ENCODE data around the gene UNC13C.

The UNC13C gene

GRCh38 chr15:54017251-54017650, 39.0 kb downstream of the UNC13C start:
- FAIRE-seq (no peak), DNase-seq (ENCODE audit: insufficient read length, low spot score) (no peak)

- no peak for DNase-seq (ENCODE audit: insufficient read length, low spot score)
- no peak for FAIRE-seq
These were observed 39.7 kb downstream of the UNC13C start for GRCh38 chr15:54017959-54018358.

GRCh38 chr15:54026258-54026657, 48.0 kb downstream of the UNC13C start:
- no peak for DNase-seq (ENCODE audit: insufficient read length, low spot score)
- FAIRE-seq, result no peak

- no peak for FAIRE-seq
- DNase-seq (ENCODE audit: insufficient read length, low spot score), result no peak
These were observed 48.6 kb downstream of the UNC13C start for GRCh38 chr15:54026891-54027290.

- FAIRE-seq, result no peak
- no peak for DNase-seq (ENCODE audit: insufficient read length, low spot score)
These were observed 50.8 kb downstream of the UNC13C start for GRCh38 chr15:54029081-54029480.

GRCh38 chr15:54032066-54032465, 53.8 kb downstream of the UNC13C start:
- DNase-seq (ENCODE audit: insufficient read length, low spot score) (no peak), FAIRE-seq (no peak)

- FAIRE-seq, result no peak
- DNase-seq (ENCODE audit: insufficient read length, low spot score), result no peak
These were observed 55.2 kb downstream of the UNC13C start for GRCh38 chr15:54033356-54033860.

GRCh38 chr15:54033869-54034458, 55.7 kb downstream of the UNC13C start:
- no peak for FAIRE-seq

GRCh38 chr15:54035616-54036015, 57.4 kb downstream of the UNC13C start:
- DNase-seq (ENCODE audit: insufficient read length, low spot score) (no peak), FAIRE-seq (no peak)

More at GRCh38 chr15:54033869-54034458, 55.7 kb downstream of the UNC13C start:
- DNase-seq (ENCODE audit: insufficient read length, low spot score), result no peak

GRCh38 chr15:54045397-54045796, 67.2 kb downstream of the UNC13C start:
- DNase-seq (ENCODE audit: insufficient read length, low spot score) (no peak), FAIRE-seq (no peak)

GRCh38 chr15:54046093-54046492, 67.9 kb downstream of the UNC13C start:
- FAIRE-seq, result no peak
- DNase-seq (ENCODE audit: insufficient read length, low spot score), result no peak

- no peak for DNase-seq (ENCODE audit: insufficient read length, low spot score)
- FAIRE-seq, result no peak
These were observed 86.1 kb downstream of the UNC13C start for GRCh38 chr15:54064365-54064764.

- no peak for DNase-seq (ENCODE audit: insufficient read length, low spot score)
These were observed 88.2 kb downstream of the UNC13C start for GRCh38 chr15:54066403-54066802.

GRCh38 chr15:54082836-54083492, 104.7 kb downstream of the UNC13C start:
- FAIRE-seq, result no peak
- DNase-seq (ENCODE audit: insufficient read length, low spot score), result no peak

More at GRCh38 chr15:54066403-54066802, 88.2 kb downstream of the UNC13C start:
- no peak for FAIRE-seq

- no peak for FAIRE-seq
- no peak for DNase-seq (ENCODE audit: insufficient read length, low spot score)
These were observed 105.3 kb downstream of the UNC13C start for GRCh38 chr15:54083501-54083900.

GRCh38 chr15:54083991-54084390, 105.8 kb downstream of the UNC13C start:
- DNase-seq (ENCODE audit: insufficient read length, low spot score) (no peak), FAIRE-seq (no peak)

- FAIRE-seq, result no peak
- DNase-seq (ENCODE audit: insufficient read length, low spot score), result no peak
These were observed 110.6 kb downstream of the UNC13C start for GRCh38 chr15:54088837-54089236.

- FAIRE-seq, result no peak
- DNase-seq (ENCODE audit: insufficient read length, low spot score), result no peak
These were observed 111.5 kb downstream of the UNC13C start for GRCh38 chr15:54089776-54090175.

- FAIRE-seq, result no peak
- DNase-seq (ENCODE audit: insufficient read length, low spot score), result no peak
These were observed 113.4 kb downstream of the UNC13C start for GRCh38 chr15:54091651-54092050.

GRCh38 chr15:54094661-54095060, 116.4 kb downstream of the UNC13C start:
- DNase-seq (ENCODE audit: insufficient read length, low spot score), result no peak
- FAIRE-seq, result no peak

- FAIRE-seq (no peak), DNase-seq (ENCODE audit: insufficient read length, low spot score) (no peak)
These were observed 118.8 kb downstream of the UNC13C start for GRCh38 chr15:54097019-54097418.

GRCh38 chr15:54099010-54099409, 120.8 kb downstream of the UNC13C start:
- no peak for FAIRE-seq
- DNase-seq (ENCODE audit: insufficient read length, low spot score), result no peak

All from HTR-8/SVneo (cell line).